ENCODE measurements around the gene NRROS.

DNA sequence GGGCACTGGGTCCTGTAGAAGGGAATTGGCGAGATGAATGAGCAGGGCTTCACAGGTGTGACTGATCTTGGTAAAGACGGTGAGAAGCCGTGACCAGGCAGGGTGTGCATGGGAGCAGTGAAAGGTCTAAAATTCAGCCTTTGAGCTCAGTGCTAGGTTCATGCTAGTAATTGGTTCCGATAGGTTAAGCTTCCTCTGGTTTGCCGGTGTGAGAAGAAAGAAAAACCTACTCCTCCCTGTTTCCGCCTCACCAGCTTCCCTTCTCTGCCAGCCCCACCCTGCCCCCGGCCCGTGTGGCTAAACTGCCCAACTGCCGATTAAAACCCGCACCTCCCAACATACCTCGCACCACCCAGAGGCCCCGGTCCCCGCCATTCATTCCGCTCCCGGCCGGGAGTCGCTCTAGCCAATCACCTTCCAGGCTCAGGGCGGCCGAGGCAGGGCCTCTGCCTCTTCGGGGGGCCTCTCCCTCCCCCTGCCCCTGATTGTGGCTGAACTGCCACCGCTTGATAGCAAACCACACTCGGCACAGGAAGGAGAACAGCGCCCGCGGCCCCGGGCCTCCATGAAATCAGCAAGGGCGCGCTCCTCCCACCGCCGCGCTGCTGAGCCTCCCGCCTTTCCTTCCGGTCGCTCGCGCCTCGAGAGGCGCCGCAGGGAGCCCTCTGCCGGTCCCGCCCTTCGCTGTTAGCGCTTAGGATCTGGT lies 7.3 kb upstream of the NRROS start:
- TF ChIP-seq POLR2A (IDR thresholded peaks at IDR 0.05) = peak in 1 of 2 donors; percentile 52
- TF ChIP-seq, protein P1, sequence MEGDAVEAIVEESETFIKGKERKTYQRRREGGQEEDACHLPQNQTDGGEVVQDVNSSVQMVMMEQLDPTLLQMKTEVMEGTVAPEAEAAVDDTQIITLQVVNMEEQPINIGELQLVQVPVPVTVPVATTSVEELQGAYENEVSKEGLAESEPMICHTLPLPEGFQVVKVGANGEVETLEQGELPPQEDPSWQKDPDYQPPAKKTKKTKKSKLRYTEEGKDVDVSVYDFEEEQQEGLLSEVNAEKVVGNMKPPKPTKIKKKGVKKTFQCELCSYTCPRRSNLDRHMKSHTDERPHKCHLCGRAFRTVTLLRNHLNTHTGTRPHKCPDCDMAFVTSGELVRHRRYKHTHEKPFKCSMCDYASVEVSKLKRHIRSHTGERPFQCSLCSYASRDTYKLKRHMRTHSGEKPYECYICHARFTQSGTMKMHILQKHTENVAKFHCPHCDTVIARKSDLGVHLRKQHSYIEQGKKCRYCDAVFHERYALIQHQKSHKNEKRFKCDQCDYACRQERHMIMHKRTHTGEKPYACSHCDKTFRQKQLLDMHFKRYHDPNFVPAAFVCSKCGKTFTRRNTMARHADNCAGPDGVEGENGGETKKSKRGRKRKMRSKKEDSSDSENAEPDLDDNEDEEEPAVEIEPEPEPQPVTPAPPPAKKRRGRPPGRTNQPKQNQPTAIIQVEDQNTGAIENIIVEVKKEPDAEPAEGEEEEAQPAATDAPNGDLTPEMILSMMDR (IDR thresholded peaks at IDR 0.05) = peak in 1 of 2 donors; percentile 24
